GM12874 (cell line): ENCODE data around the gene GRAMD4.

Experiments used
- CTCF ChIP-seq: IDR thresholded peaks from 2 replicates; pipeline ENCODE4 v1.5.1; 2011; ENCODE audit warnings: low read depth, mild to moderate bottlenecking, control low read depth, low read length, moderate library complexity; ENCODE audit not compliant: insufficient read depth

Gene GRAMD4

GRCh38 chr22:46620588-46621242 lies 529 bp downstream of the GRAMD4 start:
- no peak for TF ChIP-seq CTCF

DNA sequence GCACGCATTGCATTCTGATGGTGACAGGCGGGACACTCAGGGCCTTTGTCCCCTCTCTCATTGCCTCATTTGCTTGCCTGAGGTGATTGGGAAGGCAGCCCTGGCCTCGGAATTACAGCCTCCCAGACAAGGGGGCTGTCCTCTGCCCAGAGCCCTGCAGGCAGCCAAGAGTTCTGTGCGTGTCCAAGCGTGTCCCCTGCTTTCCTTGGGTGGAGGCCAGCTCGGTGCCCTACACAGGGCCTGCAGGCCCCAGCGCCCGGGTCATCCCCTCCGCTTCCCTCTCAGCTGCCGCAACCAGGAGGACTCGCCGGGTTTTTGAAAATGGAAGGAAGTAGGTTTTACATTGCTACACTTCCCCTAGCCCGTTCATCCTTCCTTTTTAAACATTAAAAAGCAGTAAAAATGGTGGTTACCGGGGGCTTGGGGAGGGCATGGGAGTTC lies 1.9 kb downstream of the GRAMD4 start:
- TF ChIP-seq CTCF = no peak

GRCh38 chr22:46625113-46625842 lies 5.1 kb downstream of the GRAMD4 start:
- no peak for TF ChIP-seq CTCF

DNA sequence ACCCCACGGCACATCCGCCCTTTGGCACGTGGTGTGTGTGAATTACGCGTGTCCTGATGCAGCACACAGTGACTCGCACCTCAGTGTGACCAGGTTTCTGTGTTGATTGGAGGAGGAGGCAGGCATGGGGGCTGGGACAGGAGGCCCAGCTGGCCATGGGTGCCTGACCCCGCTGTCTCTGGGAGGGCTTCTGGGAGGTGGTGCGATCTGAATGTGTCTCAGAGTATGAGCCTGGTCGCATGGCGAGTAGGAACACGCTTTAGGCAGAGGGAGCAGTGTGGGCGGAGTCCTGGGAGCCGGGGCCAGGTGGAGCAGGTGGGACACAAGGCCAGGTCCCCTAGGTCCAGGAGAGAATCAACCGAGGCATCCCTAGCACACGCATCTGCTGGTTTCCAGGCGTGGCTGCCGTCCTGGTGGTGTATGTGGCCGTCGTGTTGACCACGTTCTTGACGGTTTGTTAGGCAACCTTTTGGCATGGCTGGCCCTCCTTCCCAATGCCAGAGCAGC lies 5.7 kb downstream of the GRAMD4 start:
- TF ChIP-seq CTCF = no peak

DNA sequence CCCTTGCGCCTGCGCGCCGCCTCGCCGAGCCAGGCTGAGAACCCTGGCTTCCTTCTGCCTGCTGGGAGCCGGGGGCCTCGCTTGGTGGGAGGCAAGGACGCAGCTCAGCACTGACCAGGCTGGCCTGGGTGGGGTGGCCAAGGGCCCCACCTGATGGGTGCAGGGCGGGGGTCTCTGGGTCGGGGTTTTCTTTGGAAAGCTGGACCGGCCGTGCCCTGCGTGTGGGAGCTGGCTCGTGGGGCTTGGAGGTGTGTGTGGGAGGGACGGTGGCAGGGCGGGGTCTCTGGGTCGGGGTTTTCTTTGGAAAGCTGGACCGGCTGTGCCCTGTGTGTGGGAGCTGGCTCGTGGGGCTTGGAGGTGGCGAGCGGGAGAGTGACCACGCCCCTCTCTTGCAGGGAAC lies 6.2 kb downstream of the GRAMD4 start:
- TF ChIP-seq CTCF = no peak

DNA sequence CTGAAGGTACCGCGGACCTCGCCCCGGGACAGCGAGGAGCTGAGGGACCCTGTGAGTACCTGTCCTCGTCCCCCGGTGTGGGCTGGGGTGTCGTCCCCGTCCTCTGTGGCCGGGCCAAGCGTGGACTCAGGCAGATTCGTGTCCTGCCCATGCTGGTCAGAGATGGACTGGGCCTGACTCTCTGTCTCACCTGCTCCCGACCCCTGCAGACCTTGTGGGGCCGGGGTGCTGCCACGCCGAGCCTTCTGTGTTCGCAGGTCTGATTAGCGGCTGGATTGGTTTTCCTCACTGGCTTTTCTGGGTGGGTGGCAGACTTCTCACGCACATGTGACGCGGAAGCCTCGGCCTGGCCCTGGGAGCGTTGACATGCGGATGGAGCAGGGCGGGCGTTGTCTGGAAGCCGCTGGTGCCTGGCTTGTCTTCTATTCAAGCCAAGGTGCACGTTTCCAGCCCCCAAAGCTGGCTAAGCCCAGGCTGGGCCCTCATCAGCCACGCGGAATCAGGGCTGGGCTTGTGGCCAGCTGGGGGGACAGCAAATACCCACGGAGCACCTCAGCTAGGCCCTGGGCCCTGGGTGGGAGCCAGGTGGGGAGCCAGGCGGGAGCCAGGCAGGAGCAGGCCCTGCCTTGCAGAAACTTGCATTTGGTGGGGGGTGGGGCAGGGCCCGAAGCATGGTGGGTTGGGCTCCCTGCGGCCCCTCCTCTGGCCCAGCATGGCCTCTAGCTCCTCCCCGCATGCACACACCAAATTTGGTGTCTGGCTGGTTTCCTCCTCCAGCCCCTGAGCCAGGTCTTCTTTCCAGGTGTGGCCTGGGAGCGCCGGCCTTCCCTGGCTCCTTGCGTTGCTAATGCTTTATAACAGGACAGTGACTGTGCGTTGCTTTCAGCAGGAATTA lies 7.0 kb downstream of the GRAMD4 start:
- no peak for TF ChIP-seq CTCF
